OCI-LY1 (cell line): ENCODE measurements around the gene TRIO.

Source experiments
- H2AFZ ChIP-seq: fragments of 200-600 bp; sonication (generic), shearing (Covaris generic); 2 replicates; pipeline ENCODE4 v1.6.0; 2014; ENCODE audit warnings: antibody characterized with exemption, mild to moderate bottlenecking, low read length
- H3F3A ChIP-seq: fragments of 200-600 bp; sonication (generic), shearing (Covaris generic); 2 replicates; pipeline ENCODE4 v1.6.0; 2014; ENCODE audit warnings: mild to moderate bottlenecking, antibody characterized with exemption, low read length, moderate library complexity; ENCODE audit not compliant: insufficient read depth
- H3K27ac ChIP-seq: fragments of 200-600 bp; sonication (generic); 2 replicates; pipeline ENCODE4 v1.5.1; 2014; ENCODE audit warnings: low read length, mixed run types, mild to moderate bottlenecking, low read depth; ENCODE audit not compliant: poor library complexity, severe bottlenecking
- H3K27me3 ChIP-seq: fragments of 200-600 bp; sonication (generic); 2 replicates; pipeline ENCODE4 v1.6.0; 2014; ENCODE audit warnings: antibody characterized with exemption, mild to moderate bottlenecking, low read length, moderate library complexity; ENCODE audit not compliant: insufficient read depth
- H3K36me3 ChIP-seq: fragments of 200-600 bp; sonication (generic); 2 replicates; pipeline ENCODE4 v1.6.1; 2014; ENCODE audit warnings: mild to moderate bottlenecking, antibody characterized with exemption, low read length, moderate library complexity, mixed read lengths; ENCODE audit not compliant: insufficient read depth
- H3K4me1 ChIP-seq: fragments of 200-600 bp; sonication (generic); 2 replicates; pipeline ENCODE4 v1.5.1; 2014; ENCODE audit warnings: mild to moderate bottlenecking, low read length, moderate library complexity; ENCODE audit not compliant: insufficient read depth, severe bottlenecking
- H3K4me2 ChIP-seq: fragments of 200-600 bp; sonication (generic), shearing (Covaris generic); 2 replicates; pipeline ENCODE4 v1.6.1; 2014; ENCODE audit warnings: low read length
- H3K4me3 ChIP-seq: fragments of 200-600 bp; sonication (generic); 2 replicates; pipeline ENCODE4 v1.5.1; 2014; ENCODE audit warnings: low read length, low read depth, mild to moderate bottlenecking, mixed read lengths; ENCODE audit not compliant: poor library complexity, severe bottlenecking
- H3K79me2 ChIP-seq: fragments of 200-600 bp; shearing (Covaris generic); 2 replicates; pipeline ENCODE4 v1.6.1; 2016; ENCODE audit warnings: mixed run types, low read length, mixed read lengths; ENCODE audit not compliant: insufficient read depth
- H3K9ac ChIP-seq: fragments of 200-600 bp; sonication (generic), shearing (Covaris generic); 2 replicates; pipeline ENCODE4 v1.6.1; 2014; ENCODE audit warnings: mild to moderate bottlenecking, low read length, mixed read lengths
- H3K9me2 ChIP-seq: fragments of 200-600 bp; sonication (generic), shearing (Covaris generic); 2 replicates; pipeline ENCODE4 v1.6.1; 2014; ENCODE audit warnings: low read depth, mild to moderate bottlenecking, low read length, mixed read lengths
- H3K9me3 ChIP-seq: fragments of 200-600 bp; shearing (Covaris generic); 2 replicates; pipeline ENCODE4 v1.6.1; 2014; ENCODE audit warnings: low read length, mixed read lengths
- H4K20me1 ChIP-seq: fragments of 200-600 bp; sonication (generic), shearing (Covaris generic); 2 replicates; pipeline ENCODE4 v1.6.0; 2016; ENCODE audit warnings: mild to moderate bottlenecking, low read length; ENCODE audit not compliant: insufficient read depth
- CTCF ChIP-seq: fragments of 200-600 bp; sonication (generic), shearing (Covaris generic); IDR thresholded peaks from 2 replicates; pipeline ENCODE4 v1.5.1; 2017; ENCODE audit warnings: mild to moderate bottlenecking, antibody characterized with exemption, low read length, moderate library complexity, mixed read lengths
- EZH2 ChIP-seq: fragments of 200-600 bp; sonication (generic), shearing (Covaris generic); IDR thresholded peaks from 2 replicates; pipeline ENCODE4 v1.8.0; 2017; ENCODE audit warnings: borderline replicate concordance, mixed run types, mild to moderate bottlenecking, antibody characterized with exemption, low read length, moderate library complexity, mixed read lengths

The TRIO gene

GRCh38 chr5:14455814-14456321, 312.7 kb downstream of the TRIO start:
- H3K4me2 ChIP-seq = no peak overlapping the region
- H3K79me2 ChIP-seq = no peaks in the 10 kb centered on the region
- no peak overlapping the region for H3K4me3 ChIP-seq
- H3K9me2 ChIP-seq = no peaks in the 10 kb centered on the region
- H4K20me1 ChIP-seq = no peaks in the 10 kb centered on the region
- no peaks in the 10 kb centered on the region for H3K27me3 ChIP-seq
- H3K4me1 ChIP-seq = no peaks in the 10 kb centered on the region
- TF ChIP-seq EZH2 (no peak), CTCF (no peak)
- H2AFZ ChIP-seq = no peak overlapping the region
- H3K27ac ChIP-seq = no peak overlapping the region
- no peaks in the 10 kb centered on the region for H3F3A ChIP-seq
- no peaks in the 10 kb centered on the region for H3K36me3 ChIP-seq
- no peaks in the 10 kb centered on the region for H3K9me3 ChIP-seq
- H3K9ac ChIP-seq = no peak overlapping the region

GRCh38 chr5:14457476-14457875, 314.3 kb downstream of the TRIO start:
- H2AFZ ChIP-seq = no peak overlapping the region
- H3K9me2 ChIP-seq = no peaks in the 10 kb centered on the region
- no peaks in the 10 kb centered on the region for H3K27me3 ChIP-seq
- no peaks in the 10 kb centered on the region for H3K9me3 ChIP-seq
- no peak overlapping the region for H3K9ac ChIP-seq
- H3K79me2 ChIP-seq = no peaks in the 10 kb centered on the region
- H3K27ac ChIP-seq = no peak overlapping the region
- no peaks in the 10 kb centered on the region for H3F3A ChIP-seq
- H4K20me1 ChIP-seq = no peaks in the 10 kb centered on the region
- no peak overlapping the region for H3K4me2 ChIP-seq
- H3K4me1 ChIP-seq = no peaks in the 10 kb centered on the region
- no peak overlapping the region for H3K4me3 ChIP-seq
- no peaks in the 10 kb centered on the region for H3K36me3 ChIP-seq
- TF ChIP-seq EZH2 (no peak), CTCF (no peak)

GRCh38 chr5:14458414-14458813, 315.3 kb downstream of the TRIO start:
- H2AFZ ChIP-seq = no peak overlapping the region
- no peaks in the 10 kb centered on the region for H3K36me3 ChIP-seq
- H3K4me3 ChIP-seq = no peak overlapping the region
- no peaks in the 10 kb centered on the region for H3K4me1 ChIP-seq
- no peaks in the 10 kb centered on the region for H4K20me1 ChIP-seq
- TF ChIP-seq EZH2 = no peak
- no peak for TF ChIP-seq CTCF
- no peak overlapping the region for H3K27ac ChIP-seq
- H3K9ac ChIP-seq = no peak overlapping the region
- H3K9me3 ChIP-seq = no peaks in the 10 kb centered on the region
- no peaks in the 10 kb centered on the region; the same call in 1 of the 2 replicates for H3K27me3 ChIP-seq
- H3K79me2 ChIP-seq = no peaks in the 10 kb centered on the region
- no peak overlapping the region for H3K4me2 ChIP-seq
- no peaks in the 10 kb centered on the region for H3F3A ChIP-seq
- no peaks in the 10 kb centered on the region for H3K9me2 ChIP-seq
